Heart left ventricle (tissue), 13 donors: Measurements from ENCODE around the gene ARHGAP26.

ENCODE experiments used
- CTCF ChIP-seq, 12 donors: fragments of 200-600 bp; sonication (generic) in 4 of 12; IDR thresholded peaks; one replicate each; pipeline versions ENCODE4 v1.5.0 to v1.8.0; 2018 to 2022; ENCODE audit warnings: antibody characterized with exemption in 12 of 12, mild to moderate bottlenecking in 5 of 12
- POLR2A ChIP-seq, 2 donors: fragments of 450-650 bp; IDR thresholded peaks; one replicate each; pipeline ENCODE4 v1.6.1; 2017; ENCODE audit warnings: antibody characterized with exemption in 2 of 2, mild to moderate bottlenecking in 2 of 2, moderate library complexity in 2 of 2
- donor health status: ischemic (EF 13 %, LVEDD 7.1; RV severe dilation, severe dysfunction).
- donor health status: DM: no; HTN: yes; CAD: no.
- donor health status: DM: no; HTN: no; CAD: no.
- donor health status: ischemic (EF 25% LVEDD 6.9; RV normal size, moderate dysfunction).
- donor health status: ischemic (EF 25% LVEDD 5.7; RV mildly dilated, moderate dysfunction).
- donor health status: ischemic (EF 35%, LVEDD 5.7; RV mildly dilated, moderate dysfunction).
- donor health status: nonischemic (EF 11% LVEDD 7.7; RV severe dilation, severe dysfunction).
- donor health status: DM: yes; HTN: yes; CAD: no.
- donor health status: PGD.
- donor health status: ischemic (EF 29% LVEDD 5.4; RV normal size, mild dysfunction).
- donor health status: nonischemic (EF 23%, LVEDD 6.1; RV moderate dilation, normal function).

- TF ChIP-seq POLR2A (IDR thresholded peaks at IDR 0.05) (no peak), CTCF (IDR thresholded peaks at IDR 0.05) (no peak)
These were observed 73.1 kb downstream of the ARHGAP26 start for GRCh38 chr5:142842994-142843905.
